ENCODE results near the gene YY1.

YY1 gene

DNA sequence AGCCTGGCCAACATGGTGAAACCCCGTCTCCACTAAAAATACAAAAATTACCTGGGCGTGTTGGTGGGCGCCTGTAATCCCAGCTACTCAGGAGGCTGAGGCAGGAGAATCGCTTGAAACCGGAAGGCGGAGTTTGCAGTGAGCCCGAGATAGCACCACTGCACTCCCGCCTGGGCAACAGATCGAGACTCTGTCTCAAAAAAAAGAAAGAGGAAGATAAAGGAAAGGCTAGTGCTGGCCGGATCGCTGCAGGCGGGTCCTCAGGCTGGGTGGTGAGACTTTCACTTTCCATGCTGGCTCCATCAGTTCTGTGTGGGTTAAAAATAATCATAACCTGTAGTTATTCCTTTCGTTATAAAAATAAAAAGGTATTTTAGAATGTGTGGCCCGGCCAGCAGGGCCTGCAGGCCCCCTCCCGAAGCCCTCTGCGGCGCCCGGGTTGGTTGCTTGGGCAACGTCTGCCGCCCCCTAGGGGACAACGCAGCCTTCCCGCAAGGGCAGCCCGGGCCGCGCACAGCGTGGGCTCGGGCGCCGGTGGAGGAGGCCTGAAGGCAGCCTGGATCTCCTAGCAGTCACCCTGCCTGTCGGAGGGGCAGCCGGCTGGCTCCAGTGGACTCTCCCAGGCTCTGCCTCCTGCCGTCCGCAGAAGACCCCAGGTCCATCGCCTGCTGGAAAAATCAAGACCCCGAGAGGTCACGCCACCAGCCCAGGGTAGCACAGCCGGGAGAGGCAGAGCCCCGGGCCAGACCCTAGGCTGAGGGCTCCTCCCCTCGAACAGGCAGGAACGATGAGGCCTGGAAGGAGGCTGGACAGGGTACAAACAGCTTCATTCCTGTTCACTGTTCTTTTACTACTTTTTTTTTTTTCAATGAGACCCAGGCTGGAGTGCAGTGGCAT, 79.2 kb downstream of the YY1 start:
- DNase-seq = no peak

DNA sequence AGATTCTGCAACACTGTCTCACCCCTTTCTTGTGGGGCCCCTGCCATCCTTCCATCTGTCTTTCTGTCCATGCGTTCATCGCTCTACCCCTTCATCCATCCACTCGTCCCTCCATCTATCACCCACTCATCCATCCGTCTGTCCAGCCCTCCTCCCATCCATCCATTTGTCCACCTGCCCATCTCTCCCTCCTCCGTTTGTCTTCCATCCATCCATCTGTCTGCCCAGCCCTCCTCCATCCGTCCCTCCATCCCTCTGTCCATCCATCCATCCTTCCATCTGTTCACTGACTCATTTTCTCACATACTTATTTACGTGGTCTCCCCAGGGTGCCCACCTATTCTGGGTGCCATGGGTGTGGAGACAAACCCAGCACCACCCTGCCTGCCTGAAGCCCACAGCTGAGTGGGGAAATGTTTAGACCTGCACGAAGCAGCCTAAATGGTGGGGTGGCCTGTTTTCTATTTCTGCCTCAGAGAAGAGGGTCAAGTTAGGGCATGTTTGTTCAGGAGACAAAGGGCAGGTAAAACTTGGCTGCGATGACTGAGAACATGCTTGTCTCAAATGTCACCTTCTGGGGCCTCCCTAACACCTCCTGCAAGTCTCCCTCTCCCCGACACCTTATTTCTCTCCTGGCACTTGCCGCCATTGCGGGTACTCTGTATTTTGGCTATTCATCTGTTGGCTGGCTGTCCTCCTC, 81.4 kb downstream of the YY1 start:
- no peak for DNase-seq

DNA sequence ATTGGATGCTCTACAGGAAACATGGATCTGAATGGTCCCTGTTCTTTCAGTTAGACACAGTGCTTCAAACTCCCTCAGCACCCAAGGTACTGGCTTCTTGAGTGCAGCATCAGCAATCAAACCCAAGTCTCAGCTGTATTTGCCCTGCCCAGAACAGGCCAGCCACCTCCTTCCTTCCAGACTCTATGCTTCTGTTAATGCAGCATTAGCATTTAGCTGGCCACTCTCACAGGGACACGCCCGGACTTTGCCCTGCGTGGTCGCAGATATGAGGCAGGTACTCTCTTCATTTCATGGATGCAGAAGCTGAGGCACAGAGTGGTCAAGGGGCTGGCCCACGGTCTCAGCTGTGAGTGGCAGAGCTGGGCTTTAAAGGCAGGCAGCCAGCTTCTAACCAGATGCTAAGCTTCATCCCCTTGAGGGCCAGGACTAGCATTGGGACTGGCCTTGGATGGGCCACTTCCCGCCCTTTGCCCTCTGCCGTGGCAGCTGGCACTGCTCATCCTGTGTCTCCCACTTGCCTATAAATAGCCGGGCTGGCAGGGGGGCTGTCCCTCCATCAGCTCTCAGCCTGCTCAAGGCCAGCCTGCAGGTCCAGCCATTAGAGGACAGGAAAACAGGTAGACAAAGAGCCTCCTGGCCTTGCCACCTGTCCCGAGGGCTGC, 82.7 kb downstream of the YY1 start:
- DNase-seq = no peak

DNA sequence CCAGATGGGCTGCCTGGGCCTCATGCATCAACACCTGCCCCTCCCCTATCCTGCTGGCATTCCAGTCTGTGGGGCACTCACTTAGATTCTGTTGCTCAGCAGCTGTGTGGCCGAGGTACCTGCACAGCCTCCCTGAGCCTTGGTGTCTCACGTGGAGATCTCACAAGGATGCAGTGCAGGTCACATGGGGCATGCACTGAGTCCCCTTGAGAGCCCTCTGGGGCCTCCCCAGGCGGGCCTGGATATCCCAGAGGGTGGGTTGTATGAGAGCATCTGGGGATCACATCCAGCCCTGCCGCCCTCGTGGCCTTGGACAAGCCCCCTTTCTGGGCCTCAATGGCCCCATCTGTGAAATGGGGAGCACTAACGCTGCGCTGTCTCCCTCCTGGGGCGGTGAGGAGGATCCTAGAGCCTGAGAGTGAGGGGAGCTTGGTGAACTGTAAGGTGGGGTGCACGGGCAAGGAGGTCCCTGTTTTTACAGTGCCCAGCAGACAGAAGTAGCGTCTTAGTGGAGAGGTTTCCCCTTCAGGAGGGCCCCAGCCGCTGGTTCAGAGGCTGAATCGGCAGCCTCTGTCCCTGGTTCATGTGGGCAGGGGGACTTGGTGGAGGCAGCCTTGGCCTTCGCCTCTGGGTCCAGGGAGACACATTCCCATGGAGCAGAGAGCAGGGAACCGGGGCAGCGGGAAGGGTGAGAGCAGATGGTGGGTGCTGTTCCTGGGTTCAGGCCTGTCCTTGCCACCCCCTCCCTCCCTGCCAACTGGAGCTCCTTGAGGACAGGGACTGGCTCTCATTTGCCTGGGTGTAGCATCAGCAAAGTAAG, 83.4 kb downstream of the YY1 start:
- DNase-seq = no peak

DNA sequence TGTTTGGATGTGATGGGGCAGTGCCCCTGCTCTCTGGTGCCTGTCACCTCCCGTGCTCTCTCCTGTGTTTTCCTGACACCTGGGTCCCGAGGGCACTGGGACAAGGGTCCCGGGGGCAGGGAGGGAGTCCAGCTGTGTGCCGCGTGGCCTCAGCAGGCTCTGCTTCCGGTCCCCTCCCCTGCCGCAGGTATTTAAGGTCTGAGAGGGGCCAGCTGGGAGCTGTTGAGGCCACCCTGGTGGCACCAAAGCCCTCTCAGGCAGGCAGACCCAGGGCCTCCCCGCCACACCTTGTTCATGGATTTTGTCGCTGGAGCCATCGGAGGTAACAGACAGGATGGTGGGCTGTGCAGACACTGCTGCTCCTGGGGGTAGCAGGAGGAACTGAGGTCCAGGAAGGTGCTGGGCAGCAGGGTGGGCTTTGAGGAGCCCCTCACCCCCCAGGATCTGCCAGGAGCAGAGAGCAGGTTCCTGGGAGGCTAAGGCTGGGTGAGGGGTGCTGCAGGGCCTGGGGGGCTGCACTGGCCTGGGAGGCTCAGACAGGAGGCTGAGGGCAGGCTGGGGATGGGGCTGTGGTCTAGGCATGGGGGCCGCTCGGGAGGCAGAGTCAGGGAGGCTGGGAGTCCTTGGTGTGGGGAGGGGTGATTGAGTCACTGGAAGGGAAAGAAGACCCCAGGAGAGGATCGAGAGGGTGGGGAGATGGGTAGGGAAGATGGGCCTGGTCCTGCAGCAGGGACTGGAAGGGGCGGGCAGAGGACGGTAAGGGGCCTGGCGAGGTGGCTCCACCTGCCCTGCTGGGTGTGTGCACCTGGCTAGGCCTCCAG, 84.4 kb downstream of the YY1 start, which contains the start of gene SLC25A47:
SLC25A47 (plus strand) TSS at position 219 of the 821 bp plus-strand sequence; CDS start at position 295, 76 bp downstream.
- DNase-seq = no peak

DNA sequence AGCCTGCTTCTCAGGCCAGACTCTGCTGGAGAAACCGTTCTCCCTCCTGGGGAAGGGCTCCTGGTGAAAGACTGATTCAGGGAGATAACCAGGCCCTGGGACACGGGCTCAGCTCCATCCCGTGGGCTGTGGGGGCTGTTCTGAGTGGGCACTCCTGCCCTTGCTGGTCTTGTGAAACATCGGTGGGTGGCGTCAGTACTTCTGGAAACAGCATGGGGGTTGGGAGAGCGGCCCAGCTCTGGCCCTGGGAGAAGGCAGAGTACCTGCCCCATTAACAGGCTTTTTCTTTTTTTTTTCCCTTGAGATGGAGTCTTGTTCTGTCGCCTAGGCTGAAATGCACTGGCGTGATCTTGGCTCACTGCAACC, 85.0 kb downstream of the YY1 start:
- DNase-seq = no peak

DNA sequence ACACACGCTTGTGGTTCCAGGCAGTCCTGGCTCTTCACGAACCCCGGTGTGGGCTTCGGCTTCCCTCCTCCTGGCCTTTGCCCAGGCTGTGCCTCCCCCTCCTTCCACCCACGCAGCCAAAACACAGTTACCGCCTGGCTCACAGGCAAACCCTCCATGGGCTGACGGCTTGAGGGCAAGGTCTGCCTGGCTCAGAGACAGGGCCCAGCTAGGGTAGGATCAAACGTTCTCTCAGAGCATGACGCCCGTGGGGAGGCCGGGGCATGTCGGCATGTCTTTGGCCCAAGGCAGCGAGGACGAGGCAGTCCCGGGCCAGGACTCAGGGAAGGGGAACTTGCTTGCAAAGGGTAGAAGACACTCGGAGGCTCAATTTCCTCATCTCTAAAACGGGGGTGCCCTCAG, 86.3 kb downstream of the YY1 start:
- no peak for DNase-seq

DNA sequence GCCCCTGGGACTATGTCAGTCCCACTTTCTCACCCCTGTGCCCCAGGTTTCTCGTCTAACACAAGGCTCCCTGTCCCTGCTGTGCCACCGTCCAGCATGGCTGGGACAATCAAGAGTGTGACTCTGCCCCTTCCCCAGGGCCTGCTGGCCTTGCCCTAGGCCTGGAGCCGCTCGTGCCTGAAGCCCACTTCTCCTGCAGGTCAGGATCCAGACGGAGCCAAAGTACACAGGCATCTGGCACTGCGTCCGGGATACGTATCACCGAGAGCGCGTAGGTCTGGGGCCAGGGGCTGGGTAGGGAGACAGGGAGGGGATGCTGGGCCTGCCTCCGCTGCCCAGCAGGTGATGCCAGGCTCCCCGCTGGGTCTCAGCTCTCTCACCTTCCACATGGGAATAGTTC, 87.0 kb downstream of the YY1 start:
- no peak for DNase-seq

DNA sequence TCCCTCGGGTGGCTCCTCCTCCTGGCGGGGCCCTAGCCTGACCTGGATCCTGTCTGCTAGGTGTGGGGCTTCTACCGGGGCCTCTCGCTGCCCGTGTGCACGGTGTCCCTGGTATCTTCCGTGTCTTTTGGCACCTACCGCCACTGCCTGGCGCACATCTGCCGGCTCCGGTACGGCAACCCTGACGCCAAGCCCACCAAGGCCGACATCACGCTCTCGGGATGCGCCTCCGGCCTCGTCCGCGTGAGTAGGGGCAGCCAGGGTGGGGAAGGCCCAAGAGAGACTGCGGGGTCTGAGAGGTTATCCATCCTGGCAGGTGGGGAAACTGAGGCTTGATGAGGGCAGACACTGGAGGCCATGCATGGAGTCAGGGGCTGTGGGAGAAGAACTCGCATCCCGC, 88.2 kb downstream of the YY1 start:
- no peak for DNase-seq

DNA sequence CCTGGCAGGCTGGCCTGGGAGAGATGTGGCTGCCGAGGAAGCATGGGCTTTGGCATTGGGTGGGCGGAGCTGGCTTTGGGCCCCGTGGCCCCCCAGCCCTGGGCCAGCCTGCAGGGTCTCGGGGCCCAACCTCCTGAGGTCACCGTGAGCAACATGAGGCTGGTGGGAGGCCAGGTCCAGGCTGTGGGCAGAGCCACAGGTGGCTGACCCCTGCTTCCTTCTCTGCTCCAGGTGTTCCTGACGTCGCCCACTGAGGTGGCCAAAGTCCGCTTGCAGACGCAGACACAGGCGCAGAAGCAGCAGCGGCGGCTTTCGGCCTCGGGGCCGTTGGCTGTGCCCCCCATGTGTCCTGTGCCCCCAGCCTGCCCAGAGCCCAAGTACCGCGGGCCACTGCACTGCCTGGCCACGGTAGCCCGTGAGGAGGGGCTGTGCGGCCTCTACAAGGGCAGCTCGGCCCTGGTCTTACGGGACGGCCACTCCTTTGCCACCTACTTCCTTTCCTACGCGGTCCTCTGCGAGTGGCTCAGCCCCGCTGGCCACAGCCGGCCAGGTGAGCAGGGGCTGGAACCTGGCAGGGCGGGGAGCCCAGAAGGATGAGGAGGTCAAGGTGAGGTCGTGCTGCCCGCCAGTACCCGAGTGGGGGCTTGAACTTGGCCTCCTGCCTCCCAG, 89.7 kb downstream of the YY1 start:
- DNase-seq = no peak

DNA sequence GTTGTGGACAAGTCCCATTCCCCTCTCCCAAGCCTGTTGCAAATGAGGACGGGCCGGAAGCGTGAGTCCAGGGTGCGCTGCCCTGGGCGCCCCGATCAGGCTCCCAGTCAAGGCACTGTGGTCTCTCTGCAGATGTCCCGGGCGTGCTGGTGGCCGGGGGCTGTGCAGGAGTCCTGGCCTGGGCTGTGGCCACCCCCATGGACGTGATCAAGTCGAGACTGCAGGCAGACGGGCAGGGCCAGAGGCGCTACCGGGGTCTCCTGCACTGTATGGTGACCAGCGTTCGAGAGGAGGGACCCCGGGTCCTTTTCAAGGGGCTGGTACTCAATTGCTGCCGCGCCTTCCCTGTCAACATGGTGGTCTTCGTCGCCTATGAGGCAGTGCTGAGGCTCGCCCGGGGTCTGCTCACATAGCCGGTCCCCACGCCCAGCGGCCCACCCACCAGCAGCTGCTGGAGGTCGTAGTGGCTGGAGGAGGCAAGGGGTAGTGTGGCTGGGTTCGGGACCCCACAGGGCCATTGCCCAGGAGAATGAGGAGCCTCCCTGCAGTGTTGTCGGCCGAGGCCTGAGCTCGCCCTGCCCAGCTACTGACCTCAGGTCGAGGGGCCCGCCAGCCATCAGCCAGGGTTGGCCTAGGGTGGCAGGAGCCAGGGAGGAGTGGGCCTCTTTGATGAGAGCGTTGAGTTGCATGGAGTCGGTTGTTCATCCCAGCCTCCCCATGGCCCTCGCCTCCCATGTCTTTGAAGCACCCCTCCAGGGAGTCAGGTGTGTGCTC, 90.5 kb downstream of the YY1 start:
- no peak for DNase-seq

DNA sequence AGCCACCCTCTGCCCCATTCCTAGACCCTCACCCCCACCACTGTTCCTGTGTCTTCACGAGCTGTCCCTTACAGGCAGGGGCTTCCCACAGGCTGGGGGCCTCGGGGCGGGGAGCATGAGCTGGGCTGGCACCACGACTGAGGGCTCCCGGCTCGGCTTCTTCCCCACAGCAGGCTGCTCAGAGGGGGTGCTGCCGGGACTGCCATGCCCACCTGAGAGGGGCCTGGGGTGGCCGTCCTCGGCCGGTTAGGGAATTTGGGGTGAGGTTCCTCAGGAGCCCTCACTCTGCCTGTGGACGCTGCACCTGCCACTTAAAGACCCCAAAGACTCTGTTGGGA, 91.0 kb downstream of the YY1 start:
- DNase-seq = no peak

DNA sequence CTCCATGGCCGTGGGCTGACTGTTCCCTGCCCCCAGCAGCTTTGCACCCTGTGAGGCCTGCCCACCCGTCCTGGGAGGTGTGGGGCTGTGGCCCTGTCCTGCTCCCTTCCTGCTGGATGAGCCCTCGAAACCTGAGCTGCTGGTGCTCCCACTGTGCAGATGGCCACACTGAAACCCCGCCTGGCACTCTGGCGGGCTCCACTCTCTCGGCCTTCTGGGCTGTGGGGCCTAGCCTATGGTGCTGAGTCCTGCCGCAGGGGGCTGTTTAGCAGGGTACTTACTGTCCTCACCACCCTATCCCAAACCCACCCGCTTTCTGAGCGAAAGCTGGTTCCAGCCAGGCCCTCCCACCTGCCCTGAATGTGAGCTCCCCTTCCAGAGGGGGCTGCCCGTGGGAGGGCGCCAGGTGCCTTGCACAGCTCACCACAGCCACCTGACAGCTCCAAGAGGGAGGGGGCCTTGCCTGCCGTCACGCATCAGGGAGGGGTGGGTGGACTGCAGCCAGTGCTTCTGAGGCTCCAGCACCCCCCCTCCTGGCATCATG, 91.5 kb downstream of the YY1 start:
- DNase-seq = no peak

DNA sequence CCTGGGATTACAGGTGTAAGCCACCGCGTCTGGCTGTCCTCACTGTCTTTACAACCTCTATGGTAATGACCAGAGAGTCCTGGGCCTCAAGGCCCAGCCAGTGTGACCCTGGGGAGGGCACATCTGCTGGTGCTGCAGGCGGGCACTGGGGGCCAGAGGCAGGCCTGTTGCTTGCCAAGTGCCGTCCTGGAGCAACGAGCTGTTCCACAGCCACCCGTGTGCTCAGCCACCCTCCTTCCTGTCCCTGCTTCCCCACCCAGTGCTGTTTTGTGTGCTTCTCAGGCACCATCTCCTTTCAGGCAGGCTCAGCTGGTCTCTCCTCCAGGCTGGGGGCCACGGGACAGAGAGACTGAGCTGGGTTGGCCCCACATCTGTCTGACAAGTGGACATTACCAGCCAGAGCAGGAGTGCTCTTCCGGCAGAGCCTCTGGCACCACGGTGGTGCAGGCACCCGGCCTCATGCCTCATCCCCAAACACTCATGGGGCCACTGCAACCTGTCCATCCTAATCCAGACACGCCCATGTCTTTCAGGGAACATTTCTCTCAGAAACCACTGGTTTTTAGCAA, 93.2 kb downstream of the YY1 start:
- no peak for DNase-seq
